GM21367 (cell line): Measurements from ENCODE around the gene LRRK1.

ENCODE experiments used
- ATAC-seq: cut with Tn5 transposase; IDR thresholded peaks from one replicate; pipeline ENCODE4 v1.9.1; 2021; ENCODE audit not compliant: unreplicated experiment

Gene LRRK1

GRCh38 chr15:101019366-101019896, 100.3 kb downstream of the LRRK1 start:
- ATAC-seq: no peak

DNA sequence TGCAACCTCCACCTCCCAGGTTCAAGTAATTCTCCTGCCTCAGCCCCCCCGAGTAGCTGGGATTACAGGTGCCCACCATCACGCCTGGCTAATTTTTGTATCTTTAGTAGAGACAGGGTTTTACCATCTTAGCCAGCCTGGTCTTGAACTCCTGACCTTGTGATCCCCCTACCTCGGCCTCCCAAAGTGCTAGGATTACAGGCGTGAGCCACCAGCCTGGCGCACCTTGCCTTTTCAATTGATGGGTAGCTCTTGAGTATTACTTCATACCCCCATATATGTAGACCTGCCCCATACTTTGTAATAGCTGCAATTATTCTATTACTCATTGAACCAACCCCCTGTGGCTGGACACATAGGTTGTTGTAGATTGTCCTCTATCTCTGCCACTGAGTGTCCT, 101.3 kb downstream of the LRRK1 start:
- no peak for ATAC-seq

DNA sequence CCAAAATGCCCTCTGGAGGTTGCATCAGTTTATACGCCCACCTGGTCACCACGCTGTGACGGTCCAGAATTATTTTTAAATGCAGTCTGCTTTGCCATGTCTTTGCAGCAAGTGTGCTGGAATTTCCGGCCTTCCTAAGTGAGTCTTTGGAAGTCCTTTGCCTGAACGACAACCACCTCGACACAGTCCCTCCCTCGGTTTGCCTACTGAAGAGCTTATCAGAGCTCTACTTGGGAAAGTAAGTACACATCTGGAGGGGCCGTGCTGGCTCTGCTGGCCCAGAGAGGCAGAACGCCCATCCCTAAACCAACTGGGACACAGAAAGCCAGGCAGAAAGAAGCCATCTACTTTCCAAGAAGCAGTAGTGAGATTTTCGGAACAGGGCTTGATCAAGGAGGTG, 101.8 kb downstream of the LRRK1 start:
- ATAC-seq: no peak

GRCh38 chr15:101022306-101022705, 103.1 kb downstream of the LRRK1 start:
- ATAC-seq: no peak

- ATAC-seq: no peak
These were observed 103.7 kb downstream of the LRRK1 start for GRCh38 chr15:101022876-101023275.

DNA sequence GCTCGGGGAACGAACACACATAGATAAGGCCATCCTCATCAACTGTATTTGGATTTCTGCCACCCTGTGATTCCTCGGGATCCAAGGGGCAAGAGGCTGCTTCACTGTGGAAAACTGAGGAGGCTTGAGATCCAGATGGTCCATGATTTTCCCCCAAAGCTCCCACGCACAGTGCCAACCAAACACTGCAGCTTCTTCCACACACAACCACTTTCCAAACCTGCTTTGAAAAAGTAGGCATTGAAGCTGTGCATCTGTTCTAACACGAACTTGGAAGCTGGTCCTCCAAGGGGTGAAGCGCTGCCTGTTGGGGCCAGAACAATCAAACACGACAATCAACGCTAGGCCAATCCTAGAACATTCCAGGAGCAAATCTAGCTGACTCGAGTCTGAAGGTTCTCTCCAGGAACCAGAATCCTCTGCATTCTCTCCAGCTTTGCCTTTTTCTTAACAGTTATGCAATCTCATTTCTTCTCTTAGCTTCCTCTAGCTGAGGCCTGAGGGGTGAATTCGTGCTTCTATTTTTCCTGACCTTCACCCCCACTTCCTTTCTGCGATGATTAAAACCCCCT, 104.4 kb downstream of the LRRK1 start:
- no peak for ATAC-seq

DNA sequence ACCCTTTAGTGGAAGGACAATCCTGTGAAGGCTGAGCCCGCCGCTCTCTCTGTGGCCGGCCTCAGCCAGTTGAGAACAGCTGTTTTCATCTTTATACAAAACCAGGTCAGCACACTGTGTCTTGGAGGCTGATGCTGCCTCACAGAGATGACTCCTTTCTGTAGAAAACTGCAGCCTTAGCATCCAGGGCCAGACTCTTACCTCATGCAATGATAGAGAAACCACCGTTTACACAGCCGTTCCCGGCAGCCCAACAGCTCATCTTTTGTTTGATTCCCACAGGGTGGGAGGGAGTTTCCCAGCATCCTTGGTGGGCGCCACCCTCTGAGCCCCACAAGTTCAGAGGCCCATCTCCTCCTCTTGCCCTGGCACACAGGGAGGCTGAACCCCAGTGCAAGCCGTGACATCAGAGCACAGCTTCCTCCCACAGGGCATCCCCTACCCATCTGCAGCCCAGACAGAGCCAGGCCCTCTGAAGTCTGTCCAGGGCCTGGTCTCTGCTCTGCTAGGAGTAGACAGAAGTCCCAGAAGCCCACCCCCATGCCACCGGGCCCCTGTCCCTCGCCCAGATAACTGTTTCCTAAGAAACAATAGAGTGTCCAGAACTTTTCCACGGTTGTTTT, 105.0 kb downstream of the LRRK1 start:
- ATAC-seq: no peak

- no peak for ATAC-seq
These were observed 105.7 kb downstream of the LRRK1 start for GRCh38 chr15:101024706-101025500.

GRCh38 chr15:101025501-101025885, 106.3 kb downstream of the LRRK1 start:
- no peak for ATAC-seq

DNA sequence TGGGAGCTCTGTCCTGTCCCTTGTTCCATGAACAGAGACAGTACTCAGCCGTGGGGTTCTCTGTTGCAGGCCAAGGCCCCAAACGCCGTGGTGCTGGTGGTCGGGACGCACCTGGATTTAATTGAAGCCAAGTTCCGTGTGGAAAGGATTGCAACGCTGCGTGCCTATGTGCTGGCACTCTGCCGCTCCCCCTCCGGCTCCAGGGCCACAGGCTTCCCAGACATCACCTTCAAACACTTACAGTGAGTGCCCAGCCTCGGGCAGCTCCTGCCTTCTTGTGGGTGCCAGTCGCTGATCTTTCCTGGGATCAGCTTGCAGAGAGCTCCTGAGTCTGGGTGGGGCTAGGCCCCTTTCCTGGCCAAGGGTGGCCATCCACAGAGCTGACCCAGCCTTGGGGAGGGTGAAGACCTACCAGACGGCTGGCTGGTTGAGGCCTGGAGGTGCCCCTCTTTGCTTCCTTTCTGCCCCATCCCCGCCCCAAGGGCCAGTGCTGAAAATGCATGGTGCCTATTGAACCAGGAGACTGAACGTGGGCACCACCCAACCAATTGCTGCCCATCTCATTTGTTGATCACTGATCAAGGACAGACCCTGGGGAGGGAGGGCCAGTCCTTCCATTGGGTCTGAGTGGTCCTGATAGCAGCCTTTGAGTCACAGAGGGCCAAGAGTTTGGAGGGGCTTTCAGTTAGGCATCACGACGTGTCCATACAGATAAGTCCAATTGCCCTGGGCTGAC, 106.9 kb downstream of the LRRK1 start:
- no peak for ATAC-seq

GRCh38 chr15:101026656-101027272, 107.6 kb downstream of the LRRK1 start:
- no peak for ATAC-seq

- no peak for ATAC-seq
These were observed 108.2 kb downstream of the LRRK1 start for GRCh38 chr15:101027273-101027901.

GRCh38 chr15:101027920-101028319, 108.8 kb downstream of the LRRK1 start:
- ATAC-seq: no peak

GRCh38 chr15:101028321-101028720, 109.2 kb downstream of the LRRK1 start:
- ATAC-seq: no peak

DNA sequence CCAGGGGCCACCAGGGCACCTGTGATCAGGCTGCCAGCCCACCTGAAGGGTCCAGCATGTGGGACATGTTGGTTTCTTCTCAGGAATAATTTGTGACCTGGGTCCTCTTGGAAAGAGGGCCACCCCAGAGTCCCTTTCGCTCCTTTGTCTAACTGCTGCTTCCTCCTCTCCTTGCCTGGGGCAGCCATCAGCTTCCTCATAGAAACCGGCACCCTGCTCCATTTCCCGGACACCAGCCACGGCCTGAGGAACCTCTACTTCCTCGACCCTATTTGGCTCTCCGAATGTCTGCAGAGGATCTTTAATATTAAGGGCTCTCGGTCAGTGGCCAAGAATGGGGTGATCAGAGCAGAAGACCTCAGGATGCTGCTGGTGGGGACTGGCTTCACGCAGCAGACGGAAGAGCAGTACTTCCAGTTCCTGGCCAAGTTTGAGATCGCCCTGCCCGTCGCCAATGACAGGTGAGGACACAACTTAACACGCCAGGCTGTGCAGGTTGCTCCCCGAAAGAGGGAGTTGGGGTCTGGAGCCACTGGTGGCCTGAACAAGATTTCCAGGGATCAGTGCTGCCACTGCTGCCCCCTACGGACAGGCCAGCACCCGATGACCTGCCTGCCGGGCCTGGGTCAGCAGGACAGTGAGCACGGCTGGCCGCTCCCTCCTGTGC, 109.7 kb downstream of the LRRK1 start:
- no peak for ATAC-seq

DNA sequence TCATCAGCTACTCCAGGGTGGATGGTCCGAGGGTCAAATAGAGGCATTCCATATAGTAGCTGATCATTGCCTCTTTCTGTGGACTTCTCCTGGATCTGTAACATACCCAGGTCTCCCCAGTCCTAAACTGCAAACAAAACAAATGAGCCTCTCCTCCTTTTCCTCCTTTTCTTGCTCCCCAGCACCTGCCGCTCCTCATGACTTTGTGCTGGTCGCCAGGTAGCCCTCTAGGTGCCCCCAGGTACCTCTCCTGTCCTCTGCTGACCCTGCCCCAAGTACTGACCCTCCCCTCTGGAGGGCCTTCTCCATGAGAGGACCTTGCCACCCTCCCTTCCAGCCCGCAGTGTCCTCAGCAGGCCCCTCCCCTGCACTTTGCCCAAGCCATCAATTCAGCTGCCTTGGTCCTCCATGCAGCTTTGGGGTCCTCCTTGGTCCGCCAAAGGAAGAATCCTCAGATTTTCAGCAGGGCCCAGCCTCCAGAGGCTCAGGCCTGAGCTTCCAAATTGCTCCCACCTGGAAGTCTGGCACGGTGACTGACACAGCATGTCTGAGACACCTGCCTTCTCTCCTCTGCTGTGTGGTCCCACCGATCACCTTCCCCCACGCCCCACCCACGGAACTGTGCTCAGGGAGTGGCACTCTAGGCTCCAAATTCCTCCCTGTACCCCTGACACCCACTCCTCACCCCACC, 111.0 kb downstream of the LRRK1 start:
- ATAC-seq: no peak

GRCh38 chr15:101031213-101031612, 112.1 kb downstream of the LRRK1 start:
- no peak for ATAC-seq

DNA sequence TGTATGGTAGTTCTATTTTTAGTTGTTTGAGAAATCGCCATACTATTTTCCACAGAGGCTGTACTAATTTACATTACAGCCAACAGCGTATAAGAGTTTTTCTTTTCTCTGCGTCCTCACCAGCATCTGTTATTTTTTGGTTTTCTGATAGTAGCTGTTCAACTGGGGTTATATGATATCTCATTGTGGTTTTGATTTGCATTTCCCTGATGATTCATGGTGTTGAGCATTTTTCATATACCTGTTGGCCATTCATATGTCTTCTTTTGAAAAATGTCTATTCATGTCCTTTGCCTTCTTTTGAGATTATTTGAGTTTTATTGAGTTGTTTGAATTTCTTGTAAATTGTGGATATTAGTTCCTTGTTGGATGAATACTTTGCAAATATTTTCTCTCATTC, 114.6 kb downstream of the LRRK1 start:
- no peak for ATAC-seq

DNA sequence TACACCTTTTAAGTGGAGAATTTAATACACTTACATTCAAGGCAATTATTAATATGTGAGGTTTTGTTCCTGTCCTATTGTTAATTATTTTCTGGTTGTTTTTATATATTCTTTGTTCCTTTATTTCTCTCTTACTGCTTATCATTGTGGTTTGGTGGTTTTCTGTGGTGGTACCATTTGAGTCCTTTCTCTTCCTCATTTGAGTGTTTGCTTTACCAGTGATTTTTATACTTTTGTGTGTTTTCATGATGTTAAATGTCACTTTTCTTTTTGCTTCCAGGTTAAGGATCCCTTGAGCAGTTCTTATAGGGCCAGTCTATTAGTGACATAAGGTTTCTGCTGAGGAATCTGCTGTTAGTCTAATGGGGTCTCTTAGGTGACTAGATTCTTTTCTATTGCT, 116.5 kb downstream of the LRRK1 start:
- ATAC-seq: peak; percentile 47
